Mesendoderm (in vitro differentiated cells): ENCODE measurements around the gene GDF9.

Experiments
- DNase-seq: peaks from one replicate; pipeline ENCODE4 v3.0.0; 2013
- H2AK5ac ChIP-seq: 2 replicates; pipeline ENCODE4 v1.6.1; 2013; ENCODE audit warnings: low read length, inconsistent platforms
- H2BK120ac ChIP-seq: 2 replicates; pipeline ENCODE4 v1.6.1; 2013; ENCODE audit warnings: low read depth, mild to moderate bottlenecking, low read length, moderate library complexity, mixed read lengths
- H2BK15ac ChIP-seq: replicated peaks from 2 replicates; pipeline ENCODE4 v1.6.1; 2013; ENCODE audit warnings: low read depth, mild to moderate bottlenecking, moderate library complexity
- H2BK5ac ChIP-seq: 2 replicates; pipeline ENCODE4 v1.6.1; 2013; ENCODE audit warnings: low read length, inconsistent platforms
- H3K18ac ChIP-seq: 2 replicates; pipeline ENCODE4 v1.6.1; 2013; ENCODE audit warnings: mild to moderate bottlenecking, low read length, mixed read lengths
- H3K23ac ChIP-seq: one replicate; pipeline ENCODE4 v1.6.1; 2013; ENCODE audit warnings: low read length
- H3K27ac ChIP-seq: 2 replicates; pipeline ENCODE4 v1.5.1; 2013; ENCODE audit warnings: low read depth, mild to moderate bottlenecking, inconsistent platforms, low read length, moderate library complexity
- H3K27me3 ChIP-seq: 2 replicates; pipeline ENCODE4 v1.6.1; 2013; ENCODE audit warnings: low read length, control low read depth, mild to moderate bottlenecking, inconsistent platforms; ENCODE audit not compliant: insufficient read depth, poor library complexity
- H3K36me3 ChIP-seq: 2 replicates; pipeline ENCODE4 v1.6.1; 2013; ENCODE audit warnings: low read length, inconsistent platforms; ENCODE audit not compliant: control insufficient read depth, insufficient read depth
- H3K4ac ChIP-seq: one replicate; pipeline ENCODE4 v1.6.1; 2013; ENCODE audit warnings: low read depth, mild to moderate bottlenecking, low read length, moderate library complexity
- H3K4me1 ChIP-seq: 2 replicates; pipeline ENCODE4 v1.6.1; 2013; ENCODE audit warnings: low read depth, low read length, inconsistent platforms; ENCODE audit not compliant: control insufficient read depth
- H3K4me2 ChIP-seq: 2 replicates; pipeline ENCODE4 v1.6.1; 2013; ENCODE audit warnings: low read length
- H3K4me3 ChIP-seq: 2 replicates; pipeline ENCODE4 v1.5.1; 2013; ENCODE audit warnings: mild to moderate bottlenecking, low read length
- H3K56ac ChIP-seq: one replicate; pipeline ENCODE4 v1.6.1; 2013; ENCODE audit warnings: low read length
- H3K79me1 ChIP-seq: 2 replicates; pipeline ENCODE4 v1.6.1; 2013; ENCODE audit warnings: low read length, inconsistent platforms
- H3K79me2 ChIP-seq: 2 replicates; pipeline ENCODE4 v1.6.1; 2013; ENCODE audit warnings: mild to moderate bottlenecking, low read length; ENCODE audit not compliant: control insufficient read depth, insufficient read depth
- H3K9ac ChIP-seq: 2 replicates; pipeline ENCODE4 v1.6.1; 2013; ENCODE audit warnings: low read length, inconsistent platforms
- H4K5ac ChIP-seq: one replicate; pipeline ENCODE4 v1.6.1; 2013; ENCODE audit warnings: low read length
- H4K8ac ChIP-seq: one replicate; pipeline ENCODE4 v1.6.1; 2013; ENCODE audit warnings: low read depth, mild to moderate bottlenecking, control low read depth, low read length, moderate library complexity
- WGBS: extraction: QIAGEN DNeasy Blood & Tissue Kit; methylation state at CpG from one replicate; pipeline ENCODE4 v1.1.7; 2013; ENCODE audit warnings: low lambda C conversion rate, missing lambda C conversion rate; ENCODE audit not compliant: insufficient coverage; ENCODE audit errors: extremely low coverage; 5-methylcytosine and 5-hydroxymethylcytosine counted together

The GDF9 gene

DNA sequence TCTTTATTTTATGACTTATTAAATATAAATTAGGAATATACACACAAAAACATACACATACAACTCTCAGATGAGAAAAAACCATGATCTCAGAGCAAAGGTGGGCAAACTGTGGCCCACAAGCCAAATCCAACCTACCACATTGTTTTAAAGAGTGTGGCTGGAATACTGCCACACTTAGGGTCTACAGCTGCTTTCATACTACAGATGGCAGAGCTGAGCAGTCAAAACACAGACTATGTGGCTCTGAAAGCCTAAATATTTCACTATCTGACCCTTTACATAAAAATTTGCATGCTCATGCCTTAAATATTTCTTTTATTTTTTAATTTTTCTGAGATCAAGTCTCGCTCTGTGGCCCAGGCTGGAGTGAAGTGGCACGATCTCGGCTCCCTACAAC is 35.5 kb upstream of the GDF9 start:
- no peak overlapping the region for H2BK120ac ChIP-seq
- H4K8ac ChIP-seq: no peak overlapping the region
- WGBS: no CpG with 5 or more reads among the region's 3 CpGs

GRCh38 chr5:132901036-132901435 is 34.8 kb upstream of the GDF9 start:
- Histone ChIP-seq H3K23ac (no peak overlapping the region), H3K18ac (no peak overlapping the region), H4K8ac (no peak overlapping the region), H3K79me2 (no peaks in the 10 kb centered on the region), H2BK120ac (no peak overlapping the region), H3K27me3 (no peaks in the 10 kb centered on the region), H3K56ac (no peak overlapping the region), H3K4ac (no peak overlapping the region), H3K4me3 (no peak overlapping the region), H2BK5ac (no peak overlapping the region), H3K79me1 (peaks cover 2% of the 10 kb centered on the region), H3K4me1 (no peaks in the 10 kb centered on the region), H3K9ac (no peak overlapping the region), H2AK5ac (no peak overlapping the region), H3K36me3 (peaks cover 10% of the 10 kb centered on the region), H2BK15ac (no peak overlapping the region), H4K5ac (no peak overlapping the region), H3K27ac (no peak overlapping the region), H3K4me2 (no peak overlapping the region)
- no peak for DNase-seq
- no CpG with 5 or more reads among the region's 4 CpGs for WGBS

More for the DNA sequence above, 35.5 kb upstream of the GDF9 start:
- peaks cover 6% of the 10 kb centered on the region for H3K36me3 ChIP-seq
- H3K4me2 ChIP-seq: no peak overlapping the region
- no peak overlapping the region for H4K5ac ChIP-seq
- H3K23ac ChIP-seq: no peak overlapping the region
- H3K4me1 ChIP-seq: no peaks in the 10 kb centered on the region
- H3K79me2 ChIP-seq: no peaks in the 10 kb centered on the region
- H3K27me3 ChIP-seq: no peaks in the 10 kb centered on the region
- no peak overlapping the region for H3K9ac ChIP-seq
- H2BK15ac ChIP-seq: no peak overlapping the region
- peaks cover 2% of the 10 kb centered on the region for H3K79me1 ChIP-seq
- no peak overlapping the region for H3K27ac ChIP-seq
- no peak overlapping the region for H3K4me3 ChIP-seq
- no peak overlapping the region for H3K4ac ChIP-seq
- H2AK5ac ChIP-seq: no peak overlapping the region
- H3K56ac ChIP-seq: no peak overlapping the region
- no peak for DNase-seq
- H3K18ac ChIP-seq: no peak overlapping the region
- no peak overlapping the region for H2BK5ac ChIP-seq

- Histone ChIP-seq H3K4me1 (no peaks in the 10 kb centered on the region), H3K36me3 (peaks cover 12% of the 10 kb centered on the region), H3K4me3 (no peak overlapping the region), H3K27ac (no peak overlapping the region), H3K23ac (no peak overlapping the region), H2AK5ac (no peak overlapping the region), H3K18ac (no peak overlapping the region), H3K9ac (no peak overlapping the region), H2BK120ac (no peak overlapping the region), H3K56ac (no peak overlapping the region), H4K8ac (no peak overlapping the region), H3K27me3 (no peaks in the 10 kb centered on the region), H3K4me2 (no peak overlapping the region), H2BK15ac (no peak overlapping the region), H3K79me1 (no peaks in the 10 kb centered on the region), H3K79me2 (no peaks in the 10 kb centered on the region), H2BK5ac (no peak overlapping the region), H4K5ac (no peak overlapping the region), H3K4ac (no peak overlapping the region)
- WGBS: no CpG with 5 or more reads among the region's 3 CpGs
- no peak for DNase-seq
These were observed 31.8 kb upstream of the GDF9 start for GRCh38 chr5:132898094-132898493.

- no peak for DNase-seq
- no peaks in the 10 kb centered on the region for H3K79me2 ChIP-seq
- no peak overlapping the region for H3K4ac ChIP-seq
- no peak overlapping the region for H2BK5ac ChIP-seq
- peaks cover 13% of the 10 kb centered on the region for H3K36me3 ChIP-seq
- no peak overlapping the region for H3K9ac ChIP-seq
- H4K8ac ChIP-seq: no peak overlapping the region
- H4K5ac ChIP-seq: no peak overlapping the region
- H3K27me3 ChIP-seq: no peaks in the 10 kb centered on the region
- no peak overlapping the region for H3K56ac ChIP-seq
- no peak overlapping the region for H2BK120ac ChIP-seq
- no peak overlapping the region for H2AK5ac ChIP-seq
- no peaks in the 10 kb centered on the region for H3K4me1 ChIP-seq
- no peak overlapping the region for H3K4me3 ChIP-seq
- H3K23ac ChIP-seq: no peak overlapping the region
- H3K18ac ChIP-seq: no peak overlapping the region
- no CpG with 5 or more reads among the region's 7 CpGs for WGBS
- H3K4me2 ChIP-seq: no peak overlapping the region
- no peak overlapping the region for H2BK15ac ChIP-seq
- H3K79me1 ChIP-seq: no peaks in the 10 kb centered on the region
- no peak overlapping the region for H3K27ac ChIP-seq
These were observed 30.4 kb upstream of the GDF9 start for GRCh38 chr5:132896685-132897084.

DNA sequence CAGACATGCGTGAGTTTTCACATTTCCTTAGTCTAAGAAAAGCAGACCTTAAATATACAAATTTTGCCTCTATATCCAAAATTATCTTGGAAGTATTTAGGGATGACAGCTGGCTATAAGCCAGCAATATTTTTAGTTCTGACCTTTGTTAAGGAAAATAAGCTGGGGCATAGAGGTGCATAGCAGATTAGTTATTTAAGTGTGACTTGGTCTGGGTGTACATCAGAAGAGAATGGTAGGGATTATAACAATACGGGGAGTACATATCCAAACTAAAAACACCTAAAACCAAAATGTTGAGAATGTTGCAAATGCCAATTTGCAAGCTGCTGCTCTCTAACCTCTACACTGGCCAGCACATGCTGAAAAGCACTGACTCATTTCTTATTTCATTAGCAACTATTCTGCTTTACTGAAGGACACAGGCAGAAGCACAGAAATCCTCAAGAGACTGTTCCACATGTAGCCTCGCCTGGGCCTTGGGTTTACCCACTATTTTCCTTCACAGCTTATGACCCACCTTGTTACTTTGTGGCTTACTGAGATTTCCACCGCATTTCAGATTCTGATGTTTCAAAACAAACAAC is 29.5 kb upstream of the GDF9 start:
- Histone ChIP-seq H3K4me3 (no peak overlapping the region), H3K9ac (no peak overlapping the region), H3K27me3 (no peaks in the 10 kb centered on the region), H3K18ac (no peak overlapping the region), H4K5ac (no peak overlapping the region), H4K8ac (no peak overlapping the region), H3K36me3 (peaks cover 13% of the 10 kb centered on the region), H3K4me1 (no peaks in the 10 kb centered on the region), H3K4me2 (no peak overlapping the region), H3K79me1 (no peaks in the 10 kb centered on the region), H3K79me2 (no peaks in the 10 kb centered on the region), H3K23ac (no peak overlapping the region), H2AK5ac (no peak overlapping the region), H2BK15ac (no peak overlapping the region), H2BK5ac (no peak overlapping the region), H3K4ac (no peak overlapping the region), H3K56ac (no peak overlapping the region), H3K27ac (no peak overlapping the region), H2BK120ac (no peak overlapping the region)
- no CpG with 5 or more reads among the region's 4 CpGs for WGBS
- no peak for DNase-seq

DNA sequence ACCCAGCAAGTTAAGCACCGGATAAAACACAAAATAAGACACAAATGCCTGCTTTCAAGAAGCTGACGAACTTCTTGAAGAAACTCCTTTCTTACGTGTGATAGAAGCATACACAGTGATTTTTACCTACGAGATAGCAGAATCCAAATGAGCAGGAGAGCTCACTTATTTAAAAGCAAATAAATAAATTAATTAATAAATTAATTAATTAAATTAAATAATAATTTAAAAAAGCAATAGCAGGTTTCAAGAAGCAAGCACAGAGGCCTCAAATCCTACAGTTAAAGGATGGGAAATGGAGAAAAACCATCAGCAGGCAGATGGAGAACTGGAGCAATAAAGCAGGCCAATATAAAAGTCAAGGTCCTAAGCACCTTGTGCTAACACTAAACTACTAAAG is 24.5 kb upstream of the GDF9 start:
- WGBS: no CpG with 5 or more reads among the region's 4 CpGs
- H3K79me2 ChIP-seq: no peaks in the 10 kb centered on the region
- peaks cover 6% of the 10 kb centered on the region for H3K36me3 ChIP-seq

More for the DNA sequence above, 24.5 kb upstream of the GDF9 start:
- H2BK5ac ChIP-seq: no peak overlapping the region
- H3K4me3 ChIP-seq: no peak overlapping the region
- no peak overlapping the region for H3K23ac ChIP-seq
- H2BK15ac ChIP-seq: no peak overlapping the region
- H2BK120ac ChIP-seq: no peak overlapping the region
- no peak for DNase-seq
- H3K9ac ChIP-seq: no peak overlapping the region
- H4K5ac ChIP-seq: no peak overlapping the region
- H3K79me1 ChIP-seq: peaks cover 2% of the 10 kb centered on the region
- no peaks in the 10 kb centered on the region for H3K27me3 ChIP-seq
- no peak overlapping the region for H3K4ac ChIP-seq
- H3K18ac ChIP-seq: no peak overlapping the region
- no peak overlapping the region for H2AK5ac ChIP-seq
- no peak overlapping the region for H3K56ac ChIP-seq
- no peaks in the 10 kb centered on the region for H3K4me1 ChIP-seq
- H3K4me2 ChIP-seq: no peak overlapping the region
- no peak overlapping the region for H4K8ac ChIP-seq
- no peak overlapping the region for H3K27ac ChIP-seq
